HG03565 (cell line): Measurements from ENCODE around the gene BCL7A.

Experiments
- ATAC-seq: cut with Tn5 transposase; IDR thresholded peaks from one replicate; pipeline ENCODE4 v1.9.1; 2021; ENCODE audit warnings: mild to moderate bottlenecking, moderate library complexity; ENCODE audit not compliant: unreplicated experiment

The BCL7A gene

DNA sequence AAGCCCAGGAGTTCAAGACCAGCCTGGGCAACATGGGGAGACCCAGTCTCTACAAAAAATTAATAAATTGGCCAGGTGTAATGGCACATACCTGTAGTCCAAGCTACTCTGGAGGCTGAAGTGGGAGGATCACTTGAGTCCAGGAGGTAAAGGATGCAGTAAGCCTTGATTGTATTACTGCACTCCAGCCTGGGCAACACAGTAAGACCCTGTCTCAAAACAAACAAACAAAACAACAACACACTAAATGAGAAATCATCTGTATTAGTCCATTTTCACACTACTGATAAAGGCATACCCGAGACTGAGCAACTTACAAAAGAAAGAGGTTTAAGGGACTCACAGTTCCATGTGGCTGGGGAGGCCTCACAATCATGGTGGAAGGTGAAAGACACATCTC, 52.1 kb downstream of the BCL7A start:
- ATAC-seq: no peak

GRCh38 chr12:122076743-122077495, 55.2 kb downstream of the BCL7A start:
- ATAC-seq: no peak

- ATAC-seq: peak; percentile 66
Observed at GRCh38 chr12:122078141-122079032, 56.7 kb downstream of the BCL7A start, which contains the start of gene MLXIP. Gene MLXIP, plus strand, starts transcription at chr12:122078756. Its CDS starts 98 bp downstream, at chr12:122078854.

DNA sequence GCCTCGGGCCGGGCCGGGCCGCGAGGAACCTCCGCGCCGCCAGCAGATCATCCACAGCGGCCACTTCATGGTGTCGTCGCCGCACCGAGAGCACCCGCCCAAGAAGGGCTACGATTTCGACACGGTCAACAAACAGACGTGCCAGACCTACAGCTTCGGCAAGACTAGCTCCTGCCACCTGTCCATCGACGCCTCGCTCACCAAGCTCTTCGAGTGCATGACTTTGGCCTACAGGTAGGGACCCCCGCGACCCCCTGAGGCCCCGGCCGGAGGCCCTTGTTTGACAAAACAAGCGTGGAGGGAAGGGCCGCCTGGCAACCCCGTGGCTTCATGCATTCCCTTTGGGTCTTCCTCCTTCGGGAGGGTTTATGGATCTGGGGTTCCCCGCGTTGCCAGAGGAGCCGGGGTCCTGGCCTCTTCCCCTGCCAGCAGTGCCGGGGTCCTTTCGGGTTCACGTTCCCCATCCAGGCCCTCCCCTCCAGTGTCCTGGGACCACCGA, 57.4 kb downstream of the BCL7A start:
- ATAC-seq: no peak

GRCh38 chr12:122079532-122080081, 57.9 kb downstream of the BCL7A start:
- no peak for ATAC-seq

- no peak for ATAC-seq
Observed at GRCh38 chr12:122080149-122081082, 58.7 kb downstream of the BCL7A start.

- ATAC-seq: no peak
Observed at GRCh38 chr12:122081083-122081696, 59.5 kb downstream of the BCL7A start.

GRCh38 chr12:122081697-122082221, 60.1 kb downstream of the BCL7A start:
- ATAC-seq: no peak

- ATAC-seq: no peak
Observed at GRCh38 chr12:122082621-122083356, 61.1 kb downstream of the BCL7A start.

DNA sequence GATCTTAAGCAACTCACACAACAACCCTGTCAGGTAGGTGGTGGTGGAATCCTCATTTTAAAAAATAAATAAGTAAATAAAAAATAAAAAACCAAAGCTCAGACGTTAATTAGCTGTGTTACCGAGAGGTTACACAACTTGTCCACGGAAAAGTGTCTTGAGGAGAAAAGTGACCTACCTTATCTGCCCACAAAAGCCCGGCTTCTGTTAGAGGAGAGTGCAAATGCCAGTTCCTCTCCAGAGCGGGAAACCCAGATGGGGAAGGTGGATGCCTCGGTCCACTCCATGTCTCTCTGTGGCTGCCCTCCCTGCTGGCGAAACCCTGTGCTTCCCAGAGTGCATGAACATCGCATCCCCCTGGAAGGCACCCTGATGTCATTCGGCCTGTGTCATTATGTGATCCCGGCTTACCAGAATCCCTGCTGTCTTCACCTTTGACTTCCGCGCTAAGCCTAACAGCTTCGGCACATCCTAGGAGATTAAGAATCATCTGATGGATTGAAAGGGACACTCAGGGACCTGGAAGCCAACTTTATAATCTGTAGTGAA, 63.2 kb downstream of the BCL7A start:
- no peak for ATAC-seq

- no peak for ATAC-seq
Observed at GRCh38 chr12:122085591-122085990, 63.9 kb downstream of the BCL7A start.

DNA sequence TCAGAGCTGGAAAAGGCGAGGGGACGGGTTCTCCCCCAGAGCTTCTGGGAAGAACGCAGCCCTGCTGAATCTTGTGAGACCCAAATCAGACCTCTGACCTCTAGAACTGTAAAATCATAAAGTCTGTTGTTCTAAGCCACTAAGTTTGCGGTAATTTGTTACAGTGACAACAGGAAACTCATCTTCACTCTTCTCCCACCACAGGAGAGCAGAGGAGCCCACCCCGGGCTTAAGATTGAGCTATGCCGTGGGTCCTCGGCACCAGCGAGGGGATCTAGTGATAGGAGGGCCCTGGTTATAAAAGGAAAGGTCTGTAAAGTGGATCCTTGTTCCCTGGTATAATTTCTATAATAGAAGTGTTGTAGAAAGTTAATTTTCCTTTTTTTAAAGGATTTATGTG, 64.4 kb downstream of the BCL7A start:
- ATAC-seq: no peak

DNA sequence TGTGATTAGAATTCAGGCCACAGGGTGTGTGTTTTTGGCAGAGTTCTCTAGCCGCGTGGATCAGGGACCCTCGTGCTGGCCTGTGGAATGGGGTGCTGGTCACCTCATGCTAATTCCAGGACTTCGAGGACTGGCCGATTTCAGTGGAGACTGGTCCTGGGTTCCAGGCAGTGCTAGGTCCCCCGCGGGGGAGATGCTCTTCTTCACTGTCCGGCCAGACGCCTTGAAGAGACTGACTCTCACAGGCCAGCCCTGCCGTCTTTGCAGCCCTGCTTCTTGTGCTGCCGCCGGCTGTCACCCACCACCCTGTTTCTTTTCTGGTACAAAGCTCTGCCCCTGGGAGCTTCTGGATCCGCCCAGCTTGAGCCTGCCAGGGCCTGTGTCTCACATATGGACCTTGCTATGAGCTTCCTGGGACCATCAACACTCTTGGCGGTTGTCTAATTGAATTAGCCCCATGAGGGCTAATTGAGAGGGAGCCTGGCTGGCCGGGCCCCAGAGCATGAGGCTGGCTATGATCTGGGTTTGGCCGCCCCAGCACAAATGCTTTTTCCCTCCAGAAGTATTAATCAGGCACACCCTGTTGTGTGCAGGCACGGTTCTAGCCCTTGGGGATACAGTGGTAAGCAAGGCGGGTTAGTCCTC, 65.1 kb downstream of the BCL7A start:
- ATAC-seq: no peak

DNA sequence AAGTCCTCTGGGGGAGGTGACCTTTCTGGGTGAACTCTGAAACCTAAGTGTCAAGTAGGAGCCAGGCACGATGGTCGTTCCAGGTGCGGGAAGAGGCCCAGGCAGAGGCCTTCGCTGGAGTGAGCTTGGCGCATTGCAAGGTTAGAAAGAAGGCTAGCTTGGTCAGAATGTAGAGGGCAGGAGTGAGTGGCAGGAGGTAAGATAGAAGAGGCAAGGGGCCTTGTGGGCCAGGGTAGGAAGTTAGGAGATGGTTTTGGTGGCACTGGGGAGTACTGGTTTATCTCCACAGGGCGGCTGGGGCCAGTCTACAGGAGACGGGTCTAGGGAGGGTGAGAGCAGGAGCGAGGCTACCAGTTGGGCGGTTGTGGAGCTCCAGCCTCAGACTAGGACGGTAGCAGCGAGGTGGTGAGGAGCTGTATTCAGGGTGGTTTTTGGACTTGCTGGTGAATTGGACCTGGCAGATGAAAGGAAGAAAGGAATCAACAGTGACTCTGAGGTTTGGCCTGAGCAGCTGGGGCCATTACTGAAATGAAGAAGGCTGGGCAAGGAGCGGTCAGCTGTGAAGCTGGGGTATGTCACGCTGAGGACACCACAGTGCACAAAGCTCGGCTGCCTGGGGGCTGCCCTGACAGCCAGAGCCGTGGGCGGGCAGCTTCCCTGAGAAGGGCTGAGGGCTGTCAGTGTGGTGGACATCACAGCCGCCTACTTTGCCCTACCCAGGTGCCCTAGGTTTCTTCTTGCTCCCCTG, 65.9 kb downstream of the BCL7A start:
- no peak for ATAC-seq

DNA sequence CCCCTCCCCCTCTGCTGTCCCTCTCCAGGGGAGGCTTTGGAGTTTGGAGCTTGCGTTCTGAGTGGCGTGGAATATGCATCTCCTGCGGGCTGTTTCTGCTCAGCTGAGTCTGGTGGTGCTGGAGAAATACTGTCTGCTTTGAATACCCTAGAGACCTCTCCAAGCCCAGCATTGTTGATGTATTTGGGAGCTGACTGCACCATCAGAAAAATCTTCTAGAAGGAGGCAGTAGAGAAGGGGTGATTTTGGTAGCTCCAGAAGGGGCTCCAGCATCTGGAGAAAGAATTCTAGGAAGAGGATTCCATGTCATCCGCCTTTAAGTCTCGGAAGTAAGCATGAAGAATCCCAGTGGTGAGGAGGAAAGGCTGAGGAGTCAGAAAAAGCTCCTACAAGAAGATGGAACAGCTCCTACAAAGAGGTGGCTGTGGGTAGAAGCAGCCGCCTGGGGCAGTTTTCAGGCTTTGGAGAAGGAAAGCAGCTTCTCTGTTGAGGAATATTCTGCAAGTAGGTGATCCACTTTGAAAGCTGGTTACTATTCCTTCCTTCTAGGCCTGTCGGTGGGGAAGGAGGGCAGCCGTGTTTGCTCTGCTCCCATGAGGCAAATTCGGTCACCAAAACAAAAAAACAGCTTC, 66.6 kb downstream of the BCL7A start:
- ATAC-seq: no peak

- ATAC-seq: no peak
Observed at GRCh38 chr12:122089077-122089476, 67.4 kb downstream of the BCL7A start.
